Activated B cell treated with CpG ODN at 0.5 μM for 24 hours (primary cell): ENCODE results near the gene GALK2. TPM values are rescaled to one million over a fixed set of nuclear protein-coding genes. Genes with fewer than 3 reads are reported as not detected.

ENCODE experiments used
- ATAC-seq: fragments of 200-7000 bp; cut with Tn5 transposase; one replicate; pipeline ENCODE4 v1.10.0; 2021; ENCODE audit warnings: low read depth, mild to moderate bottlenecking, moderate library complexity
- CTCF ChIA-PET: fragments of 350-600 bp; sonication (Branson Sonifier 250); formaldehyde crosslinking; loops from one replicate; lab custom pipeline; 2021; ENCODE audit warnings: antibody characterized with exemption; lab: Charles Lee
- POLR2A ChIA-PET: fragments of 350-600 bp; sonication (Branson Sonifier 250); formaldehyde crosslinking; loops from one replicate; lab custom pipeline; 2021; ENCODE audit warnings: antibody characterized with exemption; lab: Charles Lee
- DNase-seq: peaks from one replicate; pipeline ENCODE4 v3.0.0; 2022
- H3K27ac Mint-ChIP-seq: one replicate; pipeline ENCODE4 v1.8.0; 2020; ENCODE audit warnings: mixed read lengths
- H3K27me3 Mint-ChIP-seq: one replicate; pipeline ENCODE4 v1.8.0; 2021; ENCODE audit warnings: mixed read lengths
- H3K36me3 Mint-ChIP-seq: one replicate; pipeline ENCODE4 v1.8.0; 2021; ENCODE audit warnings: low read depth, mixed read lengths
- H3K4me1 Mint-ChIP-seq: one replicate; pipeline ENCODE4 v1.8.0; 2021; ENCODE audit warnings: mixed read lengths
- H3K4me3 Mint-ChIP-seq: one replicate; pipeline ENCODE4 v1.8.0; 2020; ENCODE audit warnings: mild to moderate bottlenecking, mixed read lengths
- H3K9me3 Mint-ChIP-seq: one replicate; pipeline ENCODE4 v1.8.0; 2020; ENCODE audit warnings: mixed read lengths
- CTCF ChIP-seq: fragments of 200-600 bp; IDR thresholded peaks from one replicate; pipeline ENCODE4 v1.8.0; 2022; ENCODE audit warnings: antibody characterized with exemption, mild to moderate bottlenecking
- intact Hi-C: fragments of 100-400 bp; cut with micrococcal nuclease; formaldehyde crosslinking; loops from one replicate; pipeline ENCODE4 v1.15.1; 2024
- total RNA-seq: library from RNA; stranded (reverse); gene quantifications from 2 replicates; pipeline ENCODE4 v1.2.3, GENCODE V29; 2022

GALK2 gene
- total RNA-seq, 1 donor from 2014 or later = 16.6 TPM

GRCh38 chr15:49313650-49314049, 143.6 kb downstream of the GALK2 start:
- Mint-ChIP-seq H3K4me3 (no peak overlapping the region), H3K9me3 (peaks cover 8% of the 10 kb centered on the region), H3K4me1 (peaks cover 3% of the 10 kb centered on the region), H3K27ac (no peak overlapping the region), H3K36me3 (peaks cover 41% of the 10 kb centered on the region), H3K27me3 (no peaks in the 10 kb centered on the region)
- no peak for DNase-seq
- intact Hi-C loops = no loop called here
- CTCF ChIA-PET = no interaction called here
- TF ChIP-seq CTCF = no peak
- ATAC-seq = no peak
- POLR2A ChIA-PET = no interaction called here

- H3K36me3 Mint-ChIP-seq = peaks cover 49% of the 10 kb centered on the region
- no peak for ATAC-seq
- H3K27me3 Mint-ChIP-seq = no peaks in the 10 kb centered on the region
- peaks cover 3% of the 10 kb centered on the region for H3K4me1 Mint-ChIP-seq
- no peak for TF ChIP-seq CTCF
- CTCF ChIA-PET = no interaction called here
- H3K9me3 Mint-ChIP-seq = peaks cover 8% of the 10 kb centered on the region
- POLR2A ChIA-PET = no interaction called here
- no peak overlapping the region for H3K4me3 Mint-ChIP-seq
- intact Hi-C loops = no loop called here
- DNase-seq = no peak
- no peak overlapping the region for H3K27ac Mint-ChIP-seq
Measured at GRCh38 chr15:49314716-49315115, 144.7 kb downstream of the GALK2 start.

- Mint-ChIP-seq H3K4me3 (no peak overlapping the region), H3K36me3 (peaks cover 50% of the 10 kb centered on the region), H3K27me3 (no peaks in the 10 kb centered on the region), H3K9me3 (peaks cover 5% of the 10 kb centered on the region), H3K27ac (no peak overlapping the region), H3K4me1 (no peaks in the 10 kb centered on the region)
- ChIA-PET POLR2A (no interaction called here), CTCF (no interaction called here)
- intact Hi-C loops = no loop called here
- ATAC-seq = no peak
- no peak for TF ChIP-seq CTCF
- DNase-seq = no peak
Measured at GRCh38 chr15:49315391-49315823, 145.4 kb downstream of the GALK2 start.

- TF ChIP-seq CTCF = no peak
- intact Hi-C loops = no loop called here
- Mint-ChIP-seq H3K27me3 (no peaks in the 10 kb centered on the region), H3K4me3 (no peak overlapping the region), H3K36me3 (peaks cover 55% of the 10 kb centered on the region), H3K9me3 (peaks cover 5% of the 10 kb centered on the region), H3K4me1 (no peaks in the 10 kb centered on the region), H3K27ac (no peak overlapping the region)
- ATAC-seq (no peak), DNase-seq (no peak)
- POLR2A ChIA-PET = no interaction called here
- CTCF ChIA-PET = no interaction called here
Measured at GRCh38 chr15:49320351-49320750, 150.3 kb downstream of the GALK2 start.

- no peaks in the 10 kb centered on the region for H3K27me3 Mint-ChIP-seq
- no peaks in the 10 kb centered on the region for H3K9me3 Mint-ChIP-seq
- peaks cover 47% of the 10 kb centered on the region for H3K36me3 Mint-ChIP-seq
- H3K27ac Mint-ChIP-seq = no peak overlapping the region
- TF ChIP-seq CTCF = no peak
- ATAC-seq = no peak
- ChIA-PET POLR2A (no interaction called here), CTCF (no interaction called here)
- intact Hi-C loops = no loop called here
- DNase-seq = no peak
- no peak overlapping the region for H3K4me3 Mint-ChIP-seq
- no peaks in the 10 kb centered on the region for H3K4me1 Mint-ChIP-seq
Measured at GRCh38 chr15:49323207-49323606, 153.2 kb downstream of the GALK2 start.
